Measurements from ENCODE around the gene ANKRD9. TPM values are rescaled to one million over a fixed set of nuclear protein-coding genes. Genes with fewer than 3 reads are reported as not detected.

The ANKRD9 gene
- total and polyA plus RNA-seq, 10 of the 15 experiments (the other 5 are each of a cell fraction or from before 2014, with no cell fraction given), result 0.03 to 3.6 (median 0.49) TPM

DNA sequence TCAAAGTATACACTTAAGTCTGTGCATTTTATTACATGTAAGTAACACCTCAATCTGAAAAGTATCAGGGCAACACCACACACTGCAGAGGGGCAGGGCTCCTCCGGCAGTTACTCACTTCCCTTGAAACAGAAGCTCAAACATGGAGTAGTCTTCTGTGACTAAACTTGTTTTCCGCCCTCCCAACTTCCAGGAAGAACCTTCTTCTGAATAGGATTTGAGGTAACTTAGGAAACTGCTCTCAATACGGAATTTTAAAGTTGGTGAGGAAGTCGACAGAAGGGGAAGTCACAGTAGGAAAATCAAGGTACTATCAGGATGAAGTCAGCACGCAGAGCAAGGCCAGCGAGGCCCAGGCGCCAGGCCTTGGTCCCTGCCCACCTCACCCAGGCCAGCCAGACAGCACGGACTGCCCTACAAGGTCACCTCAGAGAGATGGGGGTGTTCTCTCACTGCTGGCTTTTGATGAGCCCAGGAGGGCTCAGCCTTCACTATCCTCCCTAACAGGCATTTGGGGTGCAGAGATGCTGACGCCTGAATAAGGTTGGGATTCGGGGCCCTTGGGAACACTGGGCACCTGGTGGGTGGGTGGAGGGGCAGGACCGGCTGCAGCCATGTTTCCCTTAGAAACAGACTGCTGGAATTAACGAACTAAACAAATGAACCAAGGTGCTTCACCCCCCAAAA, 5.8 kb downstream of the ANKRD9 start:
- Histone ChIP-seq H3K9ac (ENCODE audit: control insufficient read depth, insufficient read depth, low read length) (no peak overlapping the region), H3K4me1 (ENCODE audit: control insufficient read depth, insufficient read depth, low read length) (no peaks in the 10 kb centered on the region), H3K27ac (ENCODE audit: control insufficient read depth, insufficient read depth) (no peak overlapping the region), H3K27me3 (replicated peaks in 1 of 2; ENCODE audit: control insufficient read depth in 2 of 2, insufficient read depth in 2 of 2, low read length in 1 of 2) (no peaks in the 10 kb centered on the region), H3K9me3 (replicated peaks; ENCODE audit: control insufficient read depth, insufficient read depth, low read length) (no peaks in the 10 kb centered on the region), H2AFZ (ENCODE audit: control insufficient read depth, low read depth, low read length) (no peak overlapping the region), H3K79me2 (ENCODE audit: control insufficient read depth, insufficient read depth, low read length) (no peaks in the 10 kb centered on the region), H4K20me1 (ENCODE audit: control insufficient read depth, insufficient read depth) (no peaks in the 10 kb centered on the region), H3K4me2 (ENCODE audit: control insufficient read depth, insufficient read depth) (no peak overlapping the region), H3K36me3 (ENCODE audit: control insufficient read depth in 2 of 2, insufficient read depth in 2 of 2, low read length in 1 of 2) (no peaks in the 10 kb centered on the region), H3K4me3 (no peak overlapping the region)
- RAD21 ChIA-PET (ENCODE audit: unreplicated experiment), result no interaction called here
- FAIRE-seq (no peak), ATAC-seq (no peak), DNase-seq (ENCODE audit: low read depth, low spot score) (no peak)
- POLR2A ChIA-PET, result no interaction called here
- CTCF ChIA-PET, result no interaction called here
- in situ Hi-C loops (cut with MboI) (no loop called here), intact Hi-C loops (cut with micrococcal nuclease; ENCODE audit: unreplicated experiment) (no loop called here)
- SMC1A ChIA-PET (ENCODE audit: uncharacterized antibody, unreplicated experiment), result no interaction called here
- BruUV-seq (replicated peaks), result no TSS peak
- 39% methylated on average over 12 of the region's 12 CpGs for WGBS (ENCODE audit: insufficient coverage, insufficient replicate concordance, low lambda C conversion rate, missing lambda C conversion rate)
- no peak for TF ChIP-seq CHD1 (IDR thresholded peaks at IDR 0.05; ENCODE audit: low read depth, low read length)
- TF ChIP-seq BHLHE40 (IDR thresholded peaks at IDR 0.05; ENCODE audit: borderline replicate concordance in 1 of 2, low read depth in 2 of 2, low read length in 1 of 2), result no peak
- no peak for TF ChIP-seq KDM1A (IDR thresholded peaks at IDR 0.05; ENCODE audit: borderline replicate concordance)
- TF ChIP-seq POU2F2 (IDR thresholded peaks at IDR 0.05; ENCODE audit: borderline replicate concordance, low read depth, low read length), result no peak
- TF ChIP-seq ZZZ3 (IDR thresholded peaks at IDR 0.05; ENCODE audit: control insufficient read depth, insufficient read length, low read depth), result no peak
- TF ChIP-seq E4F1 (IDR thresholded peaks at IDR 0.05; ENCODE audit: borderline replicate concordance, partially characterized antibody), result no peak
- TF ChIP-seq, protein P1, sequence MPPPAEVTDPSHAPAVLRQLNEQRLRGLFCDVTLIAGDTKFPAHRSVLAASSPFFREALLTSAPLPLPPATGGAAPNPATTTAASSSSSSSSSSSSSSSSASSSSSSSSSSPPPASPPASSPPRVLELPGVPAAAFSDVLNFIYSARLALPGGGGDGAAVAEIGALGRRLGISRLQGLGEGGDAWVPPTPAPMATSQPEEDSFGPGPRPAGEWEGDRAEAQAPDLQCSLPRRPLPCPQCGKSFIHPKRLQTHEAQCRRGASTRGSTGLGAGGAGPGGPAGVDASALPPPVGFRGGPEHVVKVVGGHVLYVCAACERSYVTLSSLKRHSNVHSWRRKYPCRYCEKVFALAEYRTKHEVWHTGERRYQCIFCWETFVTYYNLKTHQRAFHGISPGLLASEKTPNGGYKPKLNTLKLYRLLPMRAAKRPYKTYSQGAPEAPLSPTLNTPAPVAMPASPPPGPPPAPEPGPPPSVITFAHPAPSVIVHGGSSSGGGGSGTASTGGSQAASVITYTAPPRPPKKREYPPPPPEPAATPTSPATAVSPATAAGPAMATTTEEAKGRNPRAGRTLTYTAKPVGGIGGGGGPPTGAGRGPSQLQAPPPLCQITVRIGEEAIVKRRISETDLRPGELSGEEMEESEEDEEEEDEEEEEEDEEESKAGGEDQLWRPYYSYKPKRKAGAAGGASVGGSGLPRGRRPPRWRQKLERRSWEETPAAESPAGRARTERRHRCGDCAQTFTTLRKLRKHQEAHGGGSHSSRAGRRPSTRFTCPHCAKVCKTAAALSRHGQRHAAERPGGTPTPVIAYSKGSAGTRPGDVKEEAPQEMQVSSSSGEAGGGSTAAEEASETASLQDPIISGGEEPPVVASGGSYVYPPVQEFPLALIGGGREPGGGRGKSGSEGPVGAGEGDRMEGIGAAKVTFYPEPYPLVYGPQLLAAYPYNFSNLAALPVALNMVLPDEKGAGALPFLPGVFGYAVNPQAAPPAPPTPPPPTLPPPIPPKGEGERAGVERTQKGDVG (CRISPR knock-in tag; IDR thresholded peaks at IDR 0.05), result no peak
- TF ChIP-seq KLF5 (IDR thresholded peaks at IDR 0.05; ENCODE audit: partially characterized antibody), result no peak
- TF ChIP-seq MEF2B (IDR thresholded peaks at IDR 0.05; ENCODE audit: partially characterized antibody, poor library complexity, severe bottlenecking), result no peak
- TF ChIP-seq RCOR1 (conservative IDR thresholded peaks at IDR 0.05; ENCODE audit: low read depth, low read length), result no peak
- no peak for TF ChIP-seq ELK1 (IDR thresholded peaks at IDR 0.05; ENCODE audit: low read depth, low read length)
- TF ChIP-seq MXI1 (IDR thresholded peaks at IDR 0.05; ENCODE audit: low read depth, low read length), result no peak
- no peak for TF ChIP-seq IKZF1 (conservative IDR thresholded peaks at IDR 0.05)
- TF ChIP-seq, protein P2, sequence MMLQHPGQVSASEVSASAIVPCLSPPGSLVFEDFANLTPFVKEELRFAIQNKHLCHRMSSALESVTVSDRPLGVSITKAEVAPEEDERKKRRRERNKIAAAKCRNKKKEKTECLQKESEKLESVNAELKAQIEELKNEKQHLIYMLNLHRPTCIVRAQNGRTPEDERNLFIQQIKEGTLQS (IDR thresholded peaks at IDR 0.05; ENCODE audit: borderline replicate concordance, extremely low read depth, low read depth, low read length), result no peak
- no peak for TF ChIP-seq YBX1 (IDR thresholded peaks at IDR 0.05)
- TF ChIP-seq, protein P3, sequence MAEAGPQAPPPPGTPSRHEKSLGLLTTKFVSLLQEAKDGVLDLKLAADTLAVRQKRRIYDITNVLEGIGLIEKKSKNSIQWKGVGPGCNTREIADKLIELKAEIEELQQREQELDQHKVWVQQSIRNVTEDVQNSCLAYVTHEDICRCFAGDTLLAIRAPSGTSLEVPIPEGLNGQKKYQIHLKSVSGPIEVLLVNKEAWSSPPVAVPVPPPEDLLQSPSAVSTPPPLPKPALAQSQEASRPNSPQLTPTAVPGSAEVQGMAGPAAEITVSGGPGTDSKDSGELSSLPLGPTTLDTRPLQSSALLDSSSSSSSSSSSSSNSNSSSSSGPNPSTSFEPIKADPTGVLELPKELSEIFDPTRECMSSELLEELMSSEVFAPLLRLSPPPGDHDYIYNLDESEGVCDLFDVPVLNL (IDR thresholded peaks at IDR 0.05; ENCODE audit: low read depth, low read length), result no peak

Data from GM12878 (cell line).